Panc1 (cell line): ENCODE measurements around the gene INF2. TPM values are rescaled to one million over a fixed set of nuclear protein-coding genes. Genes with fewer than 3 reads are reported as not detected.
A peak's percentile ranks its signal among the peaks of the same experiment; 100 is the strongest.

Experiments
- ATAC-seq: fragments of 200-7000 bp; cut with Tn5 transposase; 2 replicates; pipeline ENCODE4 v1.9.1; 2020; ENCODE audit warnings: mild to moderate bottlenecking, moderate library complexity
- BruUV-seq: library from RNA; stranded (reverse); fragments of 400-500 nt; replicated peaks from 2 replicates; lab custom pipeline; 2021; lab: Mats Ljungman, UMichigan
- CTCF ChIA-PET: fragments of 300-600 bp; sonication (Branson Sonifier 250); formaldehyde crosslinking; loops from one replicate; lab custom pipeline; 2022; ENCODE audit warnings: antibody characterized with exemption; lab: Charles Lee
- POLR2A ChIA-PET: fragments of 300-600 bp; sonication (Branson Sonifier 250); formaldehyde crosslinking; loops from one replicate; lab custom pipeline; 2022; ENCODE audit warnings: antibody characterized with exemption; lab: Charles Lee
- DNase-seq: peaks from one replicate; pipeline ENCODE4 v3.0.0-alpha.2; 2010; ENCODE audit warnings: low read depth, low spot score
- H3K27ac ChIP-seq: 2 replicates; pipeline ENCODE4 v1.5.1; 2011; ENCODE audit warnings: mild to moderate bottlenecking, low read length, inconsistent platforms
- H3K27me3 ChIP-seq: fragments of 200-500 bp; sonication (Bioruptor generic); 2 replicates; pipeline ENCODE4 v1.6.0; 2014; ENCODE audit warnings: low read length, inconsistent platforms; ENCODE audit not compliant: control insufficient read depth, insufficient read depth
- H3K36me3 ChIP-seq: fragments of 200-500 bp; sonication (Bioruptor generic); 2 replicates; pipeline ENCODE4 v1.5.1; 2014; ENCODE audit warnings: inconsistent platforms, mild to moderate bottlenecking, low read length, moderate library complexity; ENCODE audit not compliant: control insufficient read depth, insufficient read depth
- H3K4me1 ChIP-seq: 2 replicates; pipeline ENCODE4 v1.5.1; 2011; ENCODE audit warnings: inconsistent platforms, mild to moderate bottlenecking, low read length, moderate library complexity; ENCODE audit not compliant: control insufficient read depth, insufficient read depth
- H3K4me3 ChIP-seq, 2 experiments: 2 replicates each; pipeline ENCODE4 v1.5.1; 2011 to 2012; ENCODE audit warnings: low read depth in 2 of 2, low read length in 2 of 2, mild to moderate bottlenecking in 2 of 2, inconsistent platforms in 1 of 2, moderate library complexity in 1 of 2
- H3K9me3 ChIP-seq: fragments of 200-500 bp; sonication (Bioruptor generic); 2 replicates; pipeline ENCODE4 v1.5.1; 2014; ENCODE audit warnings: low read depth, mild to moderate bottlenecking, inconsistent platforms, low read length, moderate library complexity; ENCODE audit not compliant: control insufficient read depth, insufficient read depth
- CTCF ChIP-seq: fragments of 450-650 bp; IDR thresholded peaks from 2 replicates; pipeline ENCODE4 v1.5.1; 2017; ENCODE audit warnings: mild to moderate bottlenecking
- POLR2AphosphoS5 ChIP-seq: IDR thresholded peaks from 2 replicates; pipeline ENCODE4 v1.6.1; 2012; ENCODE audit warnings: mild to moderate bottlenecking, low read depth, low read length, moderate library complexity
- REST ChIP-seq, 2 experiments: IDR thresholded peaks; 2 replicates each; pipeline ENCODE4 v1.6.1; 2011 to 2012; ENCODE audit warnings: low read depth in 2 of 2, control low read depth in 1 of 2, low read length in 1 of 2, mild to moderate bottlenecking in 1 of 2, moderate library complexity in 1 of 2; ENCODE audit not compliant: insufficient read depth in 1 of 2
- SIN3A ChIP-seq: IDR thresholded peaks from 2 replicates; pipeline ENCODE4 v1.6.1; 2012; ENCODE audit warnings: low read depth, mild to moderate bottlenecking, low read length, moderate library complexity, borderline replicate concordance; ENCODE audit not compliant: insufficient read depth
- TCF7L2 ChIP-seq: IDR thresholded peaks from 2 replicates; pipeline ENCODE4 v1.6.1; 2011; ENCODE audit warnings: mild to moderate bottlenecking, low read depth, low read length, inconsistent platforms
- in situ Hi-C: cut with HindIII; loops from 2 replicates; pipeline ENCODE4 v1.10.0; 2016; ENCODE audit warnings: low sequenced_read_pairs, low pct_unique_long_range_greater_than_20kb
- intact Hi-C: fragments of 100-400 bp; cut with micrococcal nuclease; formaldehyde crosslinking; loops from one replicate; pipeline ENCODE4 v1.10.0; 2022; ENCODE audit not compliant: unreplicated experiment
- total RNA-seq: library from RNA; stranded (reverse); gene quantifications from one replicate; pipeline ENCODE4 v1.2.1, GENCODE V29; 2021; ENCODE audit not compliant: unreplicated experiment

Gene INF2
- total RNA-seq, 1 experiment from 2014 or later: 195 TPM

- H3K9me3 ChIP-seq: no peaks in the 10 kb centered on the region
- peak overlapping the region; percentile 31 to 38 for H3K4me3 ChIP-seq
- intact Hi-C loops (no loop called here), in situ Hi-C loops (no loop called here)
- peak overlapping the region; percentile 97 for H3K27ac ChIP-seq
- ATAC-seq (peak; percentile 43), DNase-seq (no peak)
- TF ChIP-seq TCF7L2 (no peak), CTCF (no peak), REST (IDR thresholded peaks at IDR 0.05; ENCODE audit: insufficient read depth in 1 of 2, low read depth in 2 of 2, low read length in 1 of 2) (no peak), POLR2AphosphoS5 (peak; percentile 56; the same call in 1 of the 2 replicates)
- peaks cover 60% of the 10 kb centered on the region for H3K4me1 ChIP-seq
- ChIA-PET CTCF (interaction anchor here (0.7 kb wide), 2 partner anchors 12 to 26 kb away, joined by 3 read pairs; no protein-coding TSS in a partner anchor), POLR2A (interaction anchor here (0.5 to 0.6 kb wide), 2 partner anchors 101 to 348 kb away, joined by 3 to 5 read pairs; no protein-coding TSS in a partner anchor)
- no peaks in the 10 kb centered on the region for H3K27me3 ChIP-seq
- BruUV-seq: no TSS peak
- H3K36me3 ChIP-seq: no peaks in the 10 kb centered on the region; the same call in 1 of the 2 replicates
Measured at GRCh38 chr14:104677512-104678332, 11.7 kb upstream of the INF2 start.

- DNase-seq (no peak), ATAC-seq (no peak)
- ChIA-PET POLR2A (interaction anchor here (1.0 kb wide), 1 partner anchor 9 kb away, joined by 3 read pairs; no protein-coding TSS in a partner anchor), CTCF (interaction anchor here (0.7 kb wide), 1 partner anchor 25 kb away, joined by 3 read pairs; no protein-coding TSS in a partner anchor)
- peak overlapping the region; percentile 31 to 38; a peak in 3 of 4 replicates for H3K4me3 ChIP-seq
- TF ChIP-seq CTCF (no peak), SIN3A (no peak), REST (IDR thresholded peaks at IDR 0.05; ENCODE audit: insufficient read depth in 1 of 2, low read depth in 2 of 2, low read length in 1 of 2) (no peak), POLR2AphosphoS5 (no peak), TCF7L2 (no peak)
- in situ Hi-C loops (no loop called here), intact Hi-C loops (no loop called here)
- no peaks in the 10 kb centered on the region; the same call in 1 of the 2 replicates for H3K36me3 ChIP-seq
- peaks cover 66% of the 10 kb centered on the region for H3K4me1 ChIP-seq
- H3K27ac ChIP-seq: peak overlapping the region; percentile 97
- H3K9me3 ChIP-seq: no peaks in the 10 kb centered on the region
- no peaks in the 10 kb centered on the region for H3K27me3 ChIP-seq
- no TSS peak for BruUV-seq
Measured at GRCh38 chr14:104678346-104678745, 11.1 kb upstream of the INF2 start.
